Testis (tissue), 3 donors: Measurements from ENCODE around the gene C12orf42. TPM values are rescaled to one million over a fixed set of nuclear protein-coding genes. Genes with fewer than 3 reads are reported as not detected.

Experiments
- DNase-seq: peaks from one replicate; pipeline ENCODE4 v3.0.0-alpha.2; 2019
- H3K27ac ChIP-seq, 2 donors: fragments of 200-600 bp; sonication (generic); one replicate each; pipeline ENCODE4 v1.5.1; 2019
- H3K27me3 ChIP-seq: fragments of 200-600 bp; sonication (generic); one replicate; pipeline ENCODE4 v1.5.1; 2019
- H3K36me3 ChIP-seq: fragments of 200-600 bp; sonication (generic); one replicate; pipeline ENCODE4 v1.5.1; 2017; ENCODE audit warnings: low read depth; ENCODE audit errors: missing control alignments
- H3K4me1 ChIP-seq: fragments of 200-600 bp; sonication (generic); one replicate; pipeline ENCODE4 v1.5.1; 2019
- H3K4me3 ChIP-seq, 2 donors: fragments of 200-600 bp; sonication (generic); one replicate each; pipeline ENCODE4 v1.5.1; 2017 to 2019
- H3K9me3 ChIP-seq: fragments of 200-600 bp; sonication (generic); one replicate; pipeline ENCODE4 v1.5.1; 2017
- CTCF ChIP-seq, 3 experiments: fragments of 450-650 bp in 2 of 3; fragments of 200-600 bp in 1 of 3; sonication (generic) in 1 of 3; IDR thresholded peaks; one replicate each; pipeline ENCODE4 v1.5.1; 2016 to 2019; ENCODE audit warnings: antibody characterized with exemption in 3 of 3, mild to moderate bottlenecking in 2 of 3, moderate library complexity in 1 of 3
- POLR2A ChIP-seq: fragments of 450-650 bp; IDR thresholded peaks from one replicate; pipeline ENCODE4 v1.6.1; 2017; ENCODE audit warnings: antibody characterized with exemption, mild to moderate bottlenecking, moderate library complexity
- WGBS, 2 donors: methylation state at CpG; one replicate each; pipeline ENCODE4 v1.1.5; 2018; 5-methylcytosine and 5-hydroxymethylcytosine counted together
- intact Hi-C: fragments of 100-400 bp; cut with DNase I; formaldehyde crosslinking; loops from one replicate; pipeline ENCODE4 v1.15.1; 2023; ENCODE audit warnings: low total_unique reads
- polyA plus RNA-seq: library from polyadenylated mRNA; stranded (reverse); fragments of 350-450 nt; fragmentation: Illumina TruSeq; extraction: RNeasy Lipid Tissue Mini Kit (QIAGEN cat#74804); gene quantifications from one replicate; pipeline ENCODE4 v1.2.3, GENCODE V29; 2014; ENCODE audit warnings: low read depth, low replicate concordance; ENCODE audit not compliant: insufficient read depth
- total RNA-seq, 2 donors: library from RNA; depleted of rRNA; stranded (reverse); fragments of >200 nt; gene quantifications; one replicate each; pipeline ENCODE4 v1.2.3, GENCODE V29; 2016

The C12orf42 gene
- total and polyA plus RNA-seq, 3 donors from 2014 or later = 22.5 to 57.9 (median 46.8) TPM

GRCh38 chr12:103387385-103387784, 108.4 kb downstream of the C12orf42 start:
- no peak for DNase-seq
- Histone ChIP-seq H3K27me3 (no peaks in the 10 kb centered on the region), H3K9me3 (no peaks in the 10 kb centered on the region), H3K4me1 (no peaks in the 10 kb centered on the region), H3K27ac (no peak overlapping the region), H3K36me3 (no peaks in the 10 kb centered on the region), H3K4me3 (no peak overlapping the region)
- intact Hi-C loops = no loop called here
- WGBS, 2 donors = 87 to 95% methylated on average over 7 of the region's 7 CpGs
- TF ChIP-seq CTCF (IDR thresholded peaks at IDR 0.05) (no peak), POLR2A (no peak)

- TF ChIP-seq CTCF (IDR thresholded peaks at IDR 0.05) (no peak), POLR2A (no peak)
- intact Hi-C loops = no loop called here
- 89 to 90% methylated on average over 3 of the region's 3 CpGs for WGBS, 2 donors
Observed at GRCh38 chr12:103386451-103386850, 109.3 kb downstream of the C12orf42 start.

GRCh38 chr12:103382736-103383346, 112.9 kb downstream of the C12orf42 start:
- Histone ChIP-seq H3K9me3 (no peaks in the 10 kb centered on the region), H3K36me3 (no peaks in the 10 kb centered on the region), H3K4me3 (no peak overlapping the region), H3K27me3 (no peaks in the 10 kb centered on the region), H3K4me1 (no peaks in the 10 kb centered on the region), H3K27ac (no peak overlapping the region)
- WGBS, 2 donors = 71 to 75% methylated on average over 1 of the region's 1 CpG
- intact Hi-C loops = no loop called here
- TF ChIP-seq CTCF (IDR thresholded peaks at IDR 0.05) = no peak
- DNase-seq = no peak

More at GRCh38 chr12:103386451-103386850, 109.3 kb downstream of the C12orf42 start:
- Histone ChIP-seq H3K4me3 (no peak overlapping the region), H3K36me3 (no peaks in the 10 kb centered on the region), H3K27ac (no peak overlapping the region), H3K9me3 (no peaks in the 10 kb centered on the region), H3K27me3 (no peaks in the 10 kb centered on the region), H3K4me1 (no peaks in the 10 kb centered on the region)
- no peak for DNase-seq

GRCh38 chr12:103382119-103382518, 113.6 kb downstream of the C12orf42 start:
- DNase-seq = no peak

More at GRCh38 chr12:103382119-103382518, 113.6 kb downstream of the C12orf42 start:
- Histone ChIP-seq H3K36me3 (no peaks in the 10 kb centered on the region), H3K4me3 (no peak overlapping the region), H3K9me3 (no peaks in the 10 kb centered on the region), H3K4me1 (no peaks in the 10 kb centered on the region), H3K27me3 (no peaks in the 10 kb centered on the region), H3K27ac (no peak overlapping the region)
- intact Hi-C loops = no loop called here
- WGBS, 2 donors = 91 to 97% methylated on average over 2 of the region's 2 CpGs
- TF ChIP-seq POLR2A (no peak), CTCF (IDR thresholded peaks at IDR 0.05) (no peak)
